Duodenal mucosa (tissue), 2 donors: ENCODE data around the gene SF3B4.
"Not testable (repeated sequence)": the region's sequence is repeated elsewhere in the genome, so short reads cannot be mapped to it uniquely, and the experiment has no call there.

ENCODE experiments used
- H3K27ac ChIP-seq: one replicate; pipeline ENCODE4 v1.7.0; 2013; ENCODE audit warnings: low read depth, low read length
- H3K27me3 ChIP-seq, 2 donors: one replicate each; pipeline ENCODE4 v1.7.0; 2013; ENCODE audit warnings: low read length in 2 of 2, control low read depth in 1 of 2; ENCODE audit not compliant: insufficient read depth in 2 of 2, control insufficient read depth in 1 of 2
- H3K36me3 ChIP-seq, 2 donors: one replicate each; pipeline ENCODE4 v1.7.0; 2013; ENCODE audit warnings: low read length in 2 of 2, control low read depth in 1 of 2; ENCODE audit not compliant: insufficient read depth in 2 of 2, control insufficient read depth in 1 of 2
- H3K4me1 ChIP-seq, 2 donors: one replicate each; pipeline ENCODE4 v1.7.0; 2013; ENCODE audit warnings: low read length in 2 of 2, control low read depth in 1 of 2; ENCODE audit not compliant: insufficient read depth in 2 of 2, control insufficient read depth in 1 of 2
- H3K4me3 ChIP-seq, 2 donors: one replicate each; pipeline ENCODE4 v1.7.0; 2013; ENCODE audit warnings: low read length in 2 of 2, low read depth in 1 of 2
- H3K9ac ChIP-seq, 2 donors: one replicate each; pipeline ENCODE4 v1.7.0; 2013; ENCODE audit warnings: low read length in 2 of 2, low read depth in 1 of 2
- H3K9me3 ChIP-seq, 2 donors: one replicate each; pipeline ENCODE4 v1.7.0; 2013; ENCODE audit warnings: low read length in 2 of 2, control low read depth in 1 of 2; ENCODE audit not compliant: control insufficient read depth in 1 of 2

The SF3B4 gene

GRCh38 chr1:149957548-149957947, 29.9 kb upstream of the SF3B4 start:
- H3K27ac ChIP-seq, H3K4me1 ChIP-seq, H3K9ac ChIP-seq, H3K4me3 ChIP-seq, H3K27me3 ChIP-seq, H3K9me3 ChIP-seq: not testable (repeated sequence)
- H3K36me3 ChIP-seq: peaks cover 0 to 27% of the 10 kb centered on the region in 2 donors

- no peak overlapping the region for H3K27ac ChIP-seq
- no peak overlapping the region for H3K4me3 ChIP-seq
- no peak overlapping the region for H3K9ac ChIP-seq
- H3K4me1 ChIP-seq: no peaks in the 10 kb centered on the region
- H3K27me3 ChIP-seq: no peaks in the 10 kb centered on the region
- no peaks in the 10 kb centered on the region for H3K9me3 ChIP-seq
- peaks cover 8 to 30% of the 10 kb centered on the region in 2 donors for H3K36me3 ChIP-seq
Measured at GRCh38 chr1:149949911-149950310, 22.3 kb upstream of the SF3B4 start.

GRCh38 chr1:149945206-149945605, 17.6 kb upstream of the SF3B4 start:
- H3K9ac ChIP-seq: no peak overlapping the region
- H3K27me3 ChIP-seq: no peaks in the 10 kb centered on the region
- H3K36me3 ChIP-seq: peaks cover 8 to 39% of the 10 kb centered on the region in 2 donors

GRCh38 chr1:149942885-149943284, 15.3 kb upstream of the SF3B4 start:
- Histone ChIP-seq H3K9ac (no peak overlapping the region), H3K27ac (no peak overlapping the region), H3K36me3 (peaks cover 8 to 22% of the 10 kb centered on the region in 2 donors), H3K4me3 (no peak overlapping the region), H3K9me3 (no peaks in the 10 kb centered on the region), H3K4me1 (peaks cover 17 to 20% of the 10 kb centered on the region in 2 donors), H3K27me3 (no peaks in the 10 kb centered on the region)

More at GRCh38 chr1:149945206-149945605, 17.6 kb upstream of the SF3B4 start:
- H3K4me1 ChIP-seq: peaks cover 3% of the 10 kb centered on the region in 2 donors
- no peak overlapping the region for H3K27ac ChIP-seq
- H3K4me3 ChIP-seq: no peak overlapping the region
- H3K9me3 ChIP-seq: no peaks in the 10 kb centered on the region

GRCh38 chr1:149942207-149942606, 14.6 kb upstream of the SF3B4 start:
- Histone ChIP-seq H3K9ac (no peak overlapping the region), H3K4me1 (peaks cover 22 to 27% of the 10 kb centered on the region in 2 donors), H3K27ac (no peak overlapping the region), H3K36me3 (peaks cover 6 to 18% of the 10 kb centered on the region in 2 donors), H3K9me3 (no peaks in the 10 kb centered on the region), H3K4me3 (no peak overlapping the region), H3K27me3 (no peaks in the 10 kb centered on the region)

GRCh38 chr1:149940427-149940826, 12.8 kb upstream of the SF3B4 start:
- peaks cover 4 to 14% of the 10 kb centered on the region in 2 donors for H3K36me3 ChIP-seq
- no peak overlapping the region for H3K4me3 ChIP-seq
- no peak overlapping the region for H3K27ac ChIP-seq
- H3K27me3 ChIP-seq: no peaks in the 10 kb centered on the region
- no peaks in the 10 kb centered on the region for H3K9me3 ChIP-seq
- H3K4me1 ChIP-seq: peaks cover 27 to 34% of the 10 kb centered on the region in 2 donors
- H3K9ac ChIP-seq: no peak overlapping the region

- H3K4me3 ChIP-seq: peak overlapping the region; percentile 34 to 52
- H3K9me3 ChIP-seq, H3K27me3 ChIP-seq, H3K36me3 ChIP-seq: not testable (repeated sequence)
- H3K9ac ChIP-seq: peak overlapping the region; percentile 39 to 48
- H3K4me1 ChIP-seq: peaks cover 40 to 51% of the 10 kb centered on the region in 2 donors
- peak overlapping the region; percentile 76 for H3K27ac ChIP-seq
Measured at GRCh38 chr1:149938668-149939003, 11.0 kb upstream of the SF3B4 start.

- H3K4me1 ChIP-seq: peaks cover 46 to 49% of the 10 kb centered on the region in 2 donors
- no peaks in the 10 kb centered on the region for H3K27me3 ChIP-seq
- no peaks in the 10 kb centered on the region for H3K9me3 ChIP-seq
- peaks cover 7 to 14% of the 10 kb centered on the region in 2 donors for H3K36me3 ChIP-seq
- H3K4me3 ChIP-seq: peak overlapping the region; percentile 81 to 84
- peak overlapping the region; percentile 0 to 86 for H3K9ac ChIP-seq
- peak overlapping the region; percentile 47 for H3K27ac ChIP-seq
Measured at GRCh38 chr1:149937759-149938158, 10.2 kb upstream of the SF3B4 start.

GRCh38 chr1:149936992-149937705, 9.5 kb upstream of the SF3B4 start:
- peaks cover 46 to 51% of the 10 kb centered on the region in 2 donors for H3K4me1 ChIP-seq
- H3K36me3 ChIP-seq: peaks cover 10 to 18% of the 10 kb centered on the region in 2 donors
- H3K27me3 ChIP-seq: no peaks in the 10 kb centered on the region
- H3K4me3 ChIP-seq: peak overlapping the region; percentile 81 to 84
- no peaks in the 10 kb centered on the region for H3K9me3 ChIP-seq
- peak overlapping the region; percentile 86 to 92 for H3K9ac ChIP-seq
- peak overlapping the region; percentile 47 for H3K27ac ChIP-seq

- Histone ChIP-seq H3K27me3 (no peaks in the 10 kb centered on the region), H3K27ac (peak within 1 kb of the TSS; percentile 47), H3K4me3 (peak within 1 kb of the TSS; percentile 81 to 84), H3K4me1 (peaks cover 50 to 58% of the 10 kb centered on the region in 2 donors), H3K9ac (peak within 1 kb of the TSS; percentile 86 to 92), H3K9me3 (no peaks in the 10 kb centered on the region), H3K36me3 (peaks cover 17 to 26% of the 10 kb centered on the region in 2 donors)
Measured at GRCh38 chr1:149936170-149936991, 8.8 kb upstream of the SF3B4 start, which contains the start of gene MTMR11. Gene MTMR11 (minus strand): TSS chr1:149936879. CDS start chr1:149936647, 232 bp downstream.
